AG04450 (cell line): ENCODE data around the gene C6orf132. TPM values are rescaled to one million over a fixed set of nuclear protein-coding genes. Genes with fewer than 3 reads are reported as not detected.
A peak's percentile ranks its signal among the peaks of the same experiment; 100 is the strongest.

ENCODE experiments used
- CTCF ChIA-PET: fragments of 300-600, 350-600 bp; formaldehyde crosslinking; extraction: SDS; loops from one replicate; lab custom pipeline; 2022; ENCODE audit warnings: antibody characterized with exemption, inconsistent platforms; lab: Charles Lee
- POLR2A ChIA-PET: fragments of 350-600 bp; formaldehyde crosslinking; extraction: SDS; loops from one replicate; lab custom pipeline; 2021; ENCODE audit warnings: antibody characterized with exemption, inconsistent platforms; lab: Yijun Ruan, JAX
- DNase-seq: peaks from one replicate; pipeline ENCODE4 v3.0.0-alpha.2; 2011; ENCODE audit warnings: low read depth, low spot score
- H3K27ac ChIP-seq: one replicate; pipeline ENCODE4 v1.5.1; 2012; ENCODE audit warnings: low read depth, low read length, control low read depth
- H3K27me3 ChIP-seq: one replicate; pipeline ENCODE4 v1.6.0; 2012; ENCODE audit warnings: low read length; ENCODE audit not compliant: control insufficient read depth, insufficient read depth
- H3K4me3 ChIP-seq: 2 replicates; pipeline ENCODE4 v1.5.1; 2011; ENCODE audit warnings: mild to moderate bottlenecking, low read depth, low read length, control low read depth
- H3K9me3 ChIP-seq: 2 replicates; pipeline ENCODE4 v1.5.1; 2012; ENCODE audit warnings: low read length; ENCODE audit not compliant: control insufficient read depth, insufficient read depth
- CTCF ChIP-seq: IDR thresholded peaks from 2 replicates; pipeline ENCODE4 v1.5.1; 2011; ENCODE audit warnings: low read depth, low read length, control low read depth, inconsistent platforms
- polyA plus RNA-seq: library from polyadenylated mRNA; depleted of rRNA; stranded (reverse); fragments of >200 nt; gene quantifications from 2 replicates; pipeline ENCODE4 v1.2.3, GENCODE V29; 2011

C6orf132 gene
- polyA plus RNA-seq, 1 experiment = 0.68 TPM

DNA sequence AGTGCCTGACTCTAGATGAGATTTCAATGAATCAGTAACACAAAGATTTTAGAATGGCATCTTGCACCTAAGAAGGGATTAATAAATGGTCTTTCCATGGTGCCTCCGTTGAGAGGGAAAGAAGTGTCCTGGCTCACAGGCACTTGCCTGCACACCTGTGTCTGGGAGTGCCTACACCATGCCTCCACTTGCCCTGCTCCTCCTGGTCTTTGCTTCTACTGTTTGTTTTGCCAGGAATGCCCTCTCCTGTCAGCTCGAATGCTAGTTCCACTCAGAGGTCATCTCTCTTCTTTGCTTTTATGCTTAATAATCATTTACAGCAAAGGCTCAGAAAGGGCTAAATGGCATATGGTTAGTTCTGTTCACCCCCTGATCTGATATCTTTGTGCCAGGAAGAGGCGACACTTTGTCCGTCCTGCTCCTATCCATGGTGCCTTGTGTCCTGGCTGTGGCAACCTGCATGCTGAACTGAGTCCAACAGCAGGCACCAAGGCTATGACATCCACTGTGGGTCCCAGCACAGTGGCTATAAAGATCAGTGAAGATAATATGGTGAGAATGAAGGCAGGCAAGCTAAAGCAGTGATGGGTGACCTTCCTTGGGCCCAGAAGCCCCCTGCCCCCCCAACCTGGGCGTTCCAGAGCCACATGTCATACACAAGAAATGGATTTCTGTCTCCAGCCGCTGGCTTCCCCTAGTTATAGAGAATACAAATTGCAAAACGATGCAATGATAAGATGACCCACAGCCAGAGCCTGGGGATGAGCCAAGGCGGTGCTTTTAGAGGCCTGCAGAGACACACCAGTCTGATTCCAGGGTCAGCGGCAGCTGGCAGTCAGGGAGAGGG, 1.4 kb downstream of the C6orf132 start:
- no peaks in the 10 kb centered on the region; the same call in 1 of the 2 replicates for H3K9me3 ChIP-seq
- H3K27ac ChIP-seq = no peak overlapping the region
- peak overlapping the region; percentile 64 for H3K4me3 ChIP-seq
- TF ChIP-seq CTCF = no peak
- DNase-seq = no peak
- POLR2A ChIA-PET = no interaction called here
- H3K27me3 ChIP-seq = no peaks in the 10 kb centered on the region
- CTCF ChIA-PET = no interaction called here

DNA sequence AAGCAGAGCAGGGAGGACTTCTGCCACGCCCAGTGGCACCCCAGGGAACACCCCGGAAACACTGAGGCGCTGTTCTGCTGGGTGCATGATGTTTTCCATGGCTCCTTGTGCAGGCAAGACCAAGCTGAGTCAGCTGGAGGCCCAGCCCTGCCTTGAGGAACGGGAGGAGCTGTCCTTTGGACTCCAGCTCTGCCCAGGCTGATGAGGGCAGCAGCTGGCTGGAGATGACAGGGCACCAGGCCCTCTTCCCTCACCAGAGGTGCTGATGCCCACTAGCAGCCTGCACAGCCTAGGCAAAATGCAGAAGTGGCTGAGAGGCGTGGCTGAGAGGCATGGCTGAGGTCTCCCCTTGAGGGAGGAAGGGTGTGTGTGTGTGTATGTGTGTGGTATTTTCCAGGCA, 2.4 kb downstream of the C6orf132 start:
- no peak for TF ChIP-seq CTCF
- POLR2A ChIA-PET = interaction anchor here (1.4 kb wide), 1 partner anchor 313 kb away, joined by 3 read pairs; no protein-coding TSS in a partner anchor
- peak overlapping the region; percentile 21 for H3K27ac ChIP-seq
- H3K27me3 ChIP-seq = no peaks in the 10 kb centered on the region
- DNase-seq = no peak
- H3K4me3 ChIP-seq = no peak overlapping the region
- no peaks in the 10 kb centered on the region; the same call in 1 of the 2 replicates for H3K9me3 ChIP-seq
- CTCF ChIA-PET = interaction anchor here (1.0 to 1.1 kb wide), 3 partner anchors 35 to 408 kb away, joined by 3 to 4 read pairs (median 4); no protein-coding TSS in a partner anchor

- Histone ChIP-seq H3K27me3 (no peaks in the 10 kb centered on the region), H3K27ac (peak overlapping the region; percentile 33), H3K9me3 (no peaks in the 10 kb centered on the region; the same call in 1 of the 2 replicates), H3K4me3 (no peak overlapping the region)
- no peak for TF ChIP-seq CTCF
- POLR2A ChIA-PET = interaction anchor here (0.7 to 1.4 kb wide), 2 partner anchors 20 to 314 kb away, joined by 3 to 8 read pairs; no protein-coding TSS in a partner anchor
- CTCF ChIA-PET = interaction anchor here (0.8 to 1.1 kb wide), 4 partner anchors 34 to 409 kb away, joined by 3 to 4 read pairs (median 4); no protein-coding TSS in a partner anchor
- no peak for DNase-seq
Observed at GRCh38 chr6:42138630-42139619, 3.5 kb downstream of the C6orf132 start.

- ChIA-PET CTCF (no interaction called here), POLR2A (interaction anchor here (0.7 kb wide), 1 partner anchor 20 kb away, joined by 8 read pairs; no protein-coding TSS in a partner anchor)
- TF ChIP-seq CTCF = no peak
- DNase-seq = no peak
- Histone ChIP-seq H3K27me3 (no peaks in the 10 kb centered on the region), H3K27ac (no peak overlapping the region), H3K4me3 (no peak overlapping the region), H3K9me3 (no peaks in the 10 kb centered on the region; the same call in 1 of the 2 replicates)
Observed at GRCh38 chr6:42138190-42138589, 4.2 kb downstream of the C6orf132 start.
